Measurements from ENCODE around the gene SMIM43. TPM values are rescaled to one million over a fixed set of nuclear protein-coding genes. Genes with fewer than 3 reads are reported as not detected.

The SMIM43 gene
- total and polyA plus RNA-seq, 9 of the 15 experiments (the other 6 are each of a cell fraction or from before 2014, with no cell fraction given), result not detected

GRCh38 chr4:121788896-121789295 lies 23.9 kb upstream of the SMIM43 start:
- Histone ChIP-seq H3K36me3 (ENCODE audit: control insufficient read depth, insufficient read depth, low read length) (no peaks in the 10 kb centered on the region), H3K4me1 (replicated peaks in 1 of 2; ENCODE audit: control insufficient read depth in 2 of 2, insufficient read depth in 2 of 2, low read length in 2 of 2) (peaks cover 0 to 21% of the 10 kb centered on the region in 2 experiments; a peak in 3 of 5 replicates), H3K27ac (ENCODE audit: extremely low read depth, low read depth, low read length) (no peak overlapping the region), H4K20me1 (replicated peaks; ENCODE audit: control insufficient read depth, insufficient read depth, low read length) (no peaks in the 10 kb centered on the region), H3K9me3 (replicated peaks; ENCODE audit: control insufficient read depth, insufficient read depth, low read depth, low read length) (no peaks in the 10 kb centered on the region), H3K9me1 (ENCODE audit: control insufficient read depth, insufficient read depth, low read length) (no peaks in the 10 kb centered on the region), H3K27me3 (ENCODE audit: control insufficient read depth in 2 of 2, insufficient read depth in 2 of 2, low read length in 2 of 2) (no peaks in the 10 kb centered on the region), H3K4me3 (no peak overlapping the region), H3K9ac (ENCODE audit: insufficient read depth in 1 of 2, low read depth in 2 of 2, low read length in 2 of 2) (no peak overlapping the region), H2AFZ (ENCODE audit: low read depth, low read length) (0 out of 2 replicates have a peak overlapping the region, but pooled peaks have one; percentile 1), H3K79me2 (ENCODE audit: control insufficient read depth, insufficient read depth, low read length) (no peaks in the 10 kb centered on the region), H3K4me2 (ENCODE audit: insufficient read depth, low read length) (no peak overlapping the region)
- DNase-seq (ENCODE audit: extremely low read depth in 1 of 4, low spot score in 3 of 4) (no peak), ATAC-seq (no peak), FAIRE-seq (no peak)
- no peak for TF ChIP-seq ERF (CRISPR knock-in tag; IDR thresholded peaks at IDR 0.05)
- no peak for TF ChIP-seq ZNF57 (CRISPR knock-in tag; IDR thresholded peaks at IDR 0.05)
- no peak for TF ChIP-seq PHF21A (IDR thresholded peaks at IDR 0.05; ENCODE audit: borderline replicate concordance, low read depth)
- TF ChIP-seq RFX5 (IDR thresholded peaks at IDR 0.05; ENCODE audit: low read depth, low read length), result no peak
- no peak for TF ChIP-seq ZNF407 (IDR thresholded peaks at IDR 0.05; ENCODE audit: low read depth)
- no peak for TF ChIP-seq MED1 (CRISPR knock-in tag; IDR thresholded peaks at IDR 0.05; ENCODE audit: borderline replicate concordance)
- TF ChIP-seq PRMT5 (CRISPR knock-in tag; IDR thresholded peaks at IDR 0.05), result no peak
- no peak for TF ChIP-seq ZFP91 (CRISPR knock-in tag; IDR thresholded peaks at IDR 0.05)
- no peak for TF ChIP-seq ZNF586 (CRISPR knock-in tag; conservative IDR thresholded peaks at IDR 0.05)
- TF ChIP-seq CHAMP1 (IDR thresholded peaks at IDR 0.05), result no peak
- TF ChIP-seq SMARCA5 (IDR thresholded peaks at IDR 0.05), result no peak
- no TSS peak for BruUV-seq (replicated peaks)
- 40% methylated on average over 2 of the region's 2 CpGs for WGBS (ENCODE audit: insufficient coverage, low coverage, missing lambda C conversion rate)
- in situ Hi-C loops (cut with MboI) (no loop called here), intact Hi-C loops (cut with micrococcal nuclease) (no loop called here)
- ChIA-PET CTCF (ENCODE audit: low intra/inter-chr PET ratio) (no interaction called here), POLR2A (no interaction called here)
